Stimulated activated CD4-positive, alpha-beta T cell treated with anti-CD3 and anti-CD28 coated beads, Interleukin-4, amount 100 ng/mL, for 48 hours (primary cell): ENCODE results near the gene ASXL3.

Experiments used
- DNase-seq, 2 donors: peaks; one replicate each; pipeline ENCODE4 v3.0.0-alpha.2; 2020; ENCODE audit warnings: low read depth in 2 of 2

The ASXL3 gene

DNA sequence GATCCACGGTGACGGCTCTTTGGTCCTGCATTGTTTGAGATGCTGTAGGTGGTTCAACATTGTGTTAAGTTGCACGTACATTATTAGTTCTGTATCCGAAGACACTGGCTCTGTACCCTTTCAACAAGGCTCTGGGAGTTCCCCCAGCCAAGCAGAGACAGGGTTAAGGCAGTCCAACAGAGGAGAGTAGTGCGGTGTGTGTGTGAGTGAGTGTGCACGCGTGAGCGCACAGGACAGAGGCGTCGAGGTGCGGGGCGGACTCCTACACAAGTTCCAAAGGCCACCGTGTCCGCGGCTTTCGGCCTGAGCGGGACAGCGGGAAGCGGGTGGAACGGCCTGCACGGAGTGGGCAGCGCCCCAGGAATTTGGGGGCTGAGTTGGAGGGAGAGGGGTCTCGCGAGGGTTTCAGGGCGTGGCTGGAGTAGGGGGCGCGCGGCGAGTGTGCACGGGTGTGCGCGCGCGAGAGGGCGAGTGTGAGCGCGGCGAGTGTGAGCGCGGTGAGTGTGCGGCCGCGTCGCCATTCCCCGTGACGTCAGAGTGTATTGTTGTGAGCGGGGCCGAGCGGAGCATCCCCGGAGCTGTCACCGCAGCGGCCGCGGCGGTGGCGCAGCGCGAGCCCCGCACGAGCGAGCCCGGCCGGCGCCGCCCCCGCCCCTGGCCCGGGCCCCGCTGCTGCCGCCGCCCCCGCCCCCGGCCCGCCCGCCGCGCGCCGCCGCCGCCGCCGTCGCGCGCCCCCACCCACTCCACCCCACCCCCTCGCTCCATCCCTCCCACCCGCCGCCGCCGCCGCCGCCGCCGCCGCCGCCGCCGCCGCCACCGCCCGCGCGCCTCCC lies at the start of gene ASXL3:
Gene ASXL3, plus strand, starts transcription at position 535 of the 833 bp plus-strand sequence. CDS start 413 bp downstream, outside the sequence.
- DNase-seq, result no peak

- no peak for DNase-seq
Observed at GRCh38 chr18:33532978-33533377, 45.0 kb upstream of the ASXL3 start.

- no peak for DNase-seq
Observed at GRCh38 chr18:33536904-33537303, 41.1 kb upstream of the ASXL3 start.

- no peak for DNase-seq
Observed at GRCh38 chr18:33538418-33539042, 39.5 kb upstream of the ASXL3 start.

- no peak for DNase-seq
Observed at GRCh38 chr18:33540392-33540791, 37.6 kb upstream of the ASXL3 start.

DNA sequence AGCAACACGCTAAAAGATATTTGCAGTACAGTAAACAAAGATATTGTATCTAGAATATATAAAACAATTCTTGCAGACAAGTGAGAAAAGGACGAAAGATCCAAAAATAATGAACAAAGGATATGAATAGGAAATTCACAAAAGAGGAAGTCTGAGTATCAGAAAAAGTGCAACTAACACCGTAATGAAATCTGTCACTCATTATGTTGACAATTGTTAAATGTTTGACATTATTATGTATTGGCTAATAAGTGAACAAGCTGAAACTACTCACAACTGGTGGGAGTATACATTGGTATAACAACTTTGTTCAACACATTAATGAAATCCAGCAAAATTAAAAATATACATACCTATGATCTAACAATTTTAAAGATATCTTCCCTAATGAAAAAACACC lies 36.7 kb upstream of the ASXL3 start:
- DNase-seq, result no peak

GRCh38 chr18:33556846-33557245 lies 21.2 kb upstream of the ASXL3 start:
- no peak for DNase-seq

DNA sequence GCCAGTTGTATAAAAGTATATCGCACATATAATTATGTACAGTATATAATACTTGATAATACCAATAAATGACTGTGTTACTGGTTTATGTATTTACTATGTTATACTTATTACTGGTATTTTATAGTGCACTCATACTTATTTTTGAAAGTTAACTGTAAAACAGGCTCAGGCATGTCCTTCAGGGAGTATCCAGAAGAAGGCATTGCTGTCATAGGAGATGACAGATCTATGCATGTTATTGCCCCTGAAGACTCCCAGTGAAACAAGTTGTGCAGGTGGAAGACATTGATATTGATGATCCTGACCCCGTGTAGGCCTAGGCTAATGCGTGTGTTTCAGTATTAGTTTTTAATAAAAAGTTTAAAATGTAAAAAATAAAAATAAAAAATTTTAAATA lies 20.3 kb upstream of the ASXL3 start:
- DNase-seq, result no peak

DNA sequence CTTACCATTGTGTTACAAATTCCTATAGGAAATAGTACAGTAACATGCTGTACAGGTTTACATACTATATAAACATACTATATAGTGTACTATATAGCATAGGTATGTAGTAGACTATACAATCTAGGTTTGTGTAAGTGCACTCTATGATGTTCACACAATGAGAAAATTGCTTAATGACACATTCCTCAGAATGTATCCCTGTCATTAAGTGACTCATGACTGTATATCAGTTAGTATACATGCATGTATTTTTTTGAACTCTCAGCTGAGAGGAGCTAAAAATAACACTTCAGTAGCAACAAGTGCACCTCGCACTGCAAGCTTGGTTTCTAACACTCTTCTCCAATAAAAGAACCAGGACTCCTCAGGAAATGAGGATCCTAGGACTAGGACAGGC lies 19.5 kb upstream of the ASXL3 start:
- no peak for DNase-seq

DNA sequence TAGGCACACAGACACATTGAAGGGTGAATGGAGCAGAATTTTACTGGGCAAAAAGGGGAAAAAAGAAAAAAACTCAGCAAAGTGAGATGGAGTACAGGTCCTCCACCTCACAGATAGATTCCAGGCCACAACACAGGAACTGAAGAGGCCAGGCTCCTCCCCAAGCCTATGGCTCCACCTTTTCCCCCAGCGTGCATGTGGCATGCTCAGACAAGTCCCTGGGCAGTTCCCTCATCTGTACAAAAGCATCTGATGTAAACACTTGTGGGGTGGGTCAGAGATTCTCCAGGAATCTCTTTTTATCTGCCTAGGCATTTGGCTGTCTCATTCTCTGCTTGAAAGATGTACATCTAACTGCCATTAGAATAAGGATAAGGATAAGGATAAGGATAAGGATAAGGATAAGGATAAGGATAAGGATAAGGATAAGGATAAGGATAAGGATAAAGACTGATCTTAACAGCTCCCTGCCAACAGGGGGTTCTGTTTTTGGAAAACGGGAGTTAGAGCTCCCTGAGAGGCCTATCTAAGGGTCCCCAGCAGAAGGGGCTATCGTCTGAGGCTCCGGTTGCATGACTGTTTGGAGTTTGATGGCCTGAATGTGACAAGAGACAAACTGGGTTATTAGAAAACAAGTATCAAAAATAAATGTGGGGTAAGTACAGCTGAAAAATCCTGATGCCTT lies 17.2 kb upstream of the ASXL3 start:
- no peak for DNase-seq

- DNase-seq, result no peak
Observed at GRCh38 chr18:33562741-33563140, 15.3 kb upstream of the ASXL3 start.

DNA sequence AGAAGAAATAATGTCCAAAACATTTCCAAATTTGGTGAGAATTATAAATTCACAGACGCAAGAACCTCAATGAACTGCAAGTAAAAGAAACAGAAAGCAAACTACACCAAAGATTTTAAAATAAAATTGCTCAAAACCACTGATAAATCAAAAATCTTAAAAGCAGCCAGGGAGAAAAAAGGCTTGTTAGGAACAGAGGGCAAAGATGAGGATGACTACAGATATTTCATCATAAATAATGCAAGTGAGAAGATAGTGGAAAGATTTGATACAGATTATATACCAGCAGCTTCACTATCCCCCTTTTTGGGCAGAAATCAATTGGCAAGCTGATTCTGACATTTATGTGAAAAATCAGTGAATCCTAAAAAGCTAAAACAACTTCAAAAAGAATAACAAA lies 10.3 kb upstream of the ASXL3 start:
- no peak for DNase-seq

DNA sequence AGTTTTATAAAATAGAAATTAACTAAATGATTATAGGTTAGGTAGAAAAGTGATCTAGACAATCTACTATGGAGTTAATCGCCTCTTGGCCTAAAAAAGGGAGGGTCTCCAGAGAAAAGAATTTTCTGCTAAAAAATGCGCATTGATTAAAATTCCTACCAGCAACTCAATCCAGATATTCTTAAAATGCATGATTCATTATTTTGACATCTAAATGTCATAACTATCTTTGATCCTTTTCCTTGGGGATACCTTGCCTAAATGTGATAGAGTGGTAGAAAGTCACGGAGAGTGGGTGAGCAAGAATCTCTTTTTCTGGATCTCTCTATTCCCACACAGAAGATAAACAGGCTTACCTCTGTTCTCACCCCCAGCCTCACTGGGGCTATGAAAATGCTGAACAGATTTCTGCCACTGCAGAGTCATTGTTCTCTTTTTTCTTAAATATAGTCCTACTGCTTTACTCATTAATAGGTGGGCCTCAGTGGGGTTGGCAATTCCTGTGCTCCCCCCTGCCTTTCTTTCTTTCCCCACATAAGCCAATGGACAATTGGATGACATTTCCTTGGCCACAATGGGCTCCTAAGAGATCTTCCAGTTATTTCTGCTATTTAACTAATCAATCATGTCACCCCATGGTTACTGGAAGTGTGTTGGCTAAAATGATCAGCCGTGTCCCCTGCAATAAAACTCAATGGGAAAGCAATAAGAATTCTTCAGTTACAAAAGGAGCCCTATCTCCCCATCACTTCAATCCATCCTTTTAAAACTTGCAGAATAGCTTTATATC lies 5.8 kb upstream of the ASXL3 start:
- no peak for DNase-seq

DNA sequence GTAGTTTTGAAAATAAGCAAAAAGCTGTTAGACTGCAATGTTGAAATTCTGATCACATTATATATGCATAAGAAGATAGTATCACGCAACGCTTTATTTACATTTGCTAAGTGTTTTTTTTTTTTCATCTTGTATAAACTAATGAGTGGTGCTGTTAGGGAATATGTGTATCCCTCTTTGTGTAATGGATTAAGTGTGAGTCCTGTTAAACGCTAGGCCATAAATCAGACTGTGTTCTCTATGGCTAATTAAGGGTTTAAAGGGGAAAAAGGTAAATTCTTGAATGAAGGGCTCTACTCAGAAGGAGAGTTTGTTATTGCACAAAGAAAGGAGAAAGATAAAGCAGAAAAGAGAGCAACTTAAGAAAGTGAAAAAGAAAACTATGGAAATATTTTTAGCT lies 4.8 kb upstream of the ASXL3 start:
- no peak for DNase-seq

DNA sequence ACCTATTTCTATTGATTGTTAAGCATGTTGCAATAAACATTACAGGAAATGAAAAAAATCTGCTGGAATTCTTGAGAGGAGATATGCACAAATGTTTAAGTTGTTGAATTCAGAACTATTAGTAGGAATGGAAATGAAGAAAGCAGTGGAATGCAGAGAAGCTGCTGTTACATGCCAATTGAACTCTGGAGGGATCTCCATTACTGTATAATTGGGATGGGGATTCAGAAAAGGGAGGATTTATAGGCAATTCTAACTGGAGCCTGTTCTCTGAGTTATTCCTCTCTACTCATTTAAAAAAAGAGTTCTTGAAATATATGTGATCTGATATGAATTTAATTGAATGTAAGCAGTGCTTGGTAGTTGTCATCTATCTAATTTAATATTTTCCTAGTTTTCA lies 2.6 kb upstream of the ASXL3 start:
- DNase-seq, result no peak

DNA sequence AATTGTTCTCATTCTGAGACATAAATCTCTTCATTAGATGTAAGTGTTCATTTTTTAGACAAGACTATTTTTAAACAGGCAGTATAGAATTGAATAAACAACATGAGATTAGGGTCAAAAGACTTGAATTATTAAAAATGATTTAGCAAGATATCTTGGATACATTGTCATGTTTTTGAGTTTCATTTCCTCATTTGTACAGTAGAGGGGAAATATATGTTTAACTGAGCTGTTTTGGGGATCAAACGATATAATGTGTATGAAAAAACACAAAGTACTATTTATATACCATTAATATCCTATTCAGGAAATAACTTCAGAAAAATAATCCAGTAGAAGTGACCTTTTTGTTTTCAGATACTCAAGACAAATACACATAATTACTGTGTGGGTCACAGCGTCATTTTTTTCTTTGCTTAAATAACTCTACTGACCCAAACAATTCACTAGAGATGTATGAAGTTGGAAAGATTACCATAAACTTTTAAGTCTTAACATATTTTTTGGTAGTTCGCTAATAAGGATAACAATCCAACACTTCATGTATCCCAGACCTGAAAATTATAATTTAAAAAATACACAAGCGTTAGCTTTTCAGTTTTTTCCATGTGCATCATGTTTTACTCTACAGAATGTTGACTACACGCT lies 896 bp upstream of the ASXL3 start:
- DNase-seq, result no peak

DNA sequence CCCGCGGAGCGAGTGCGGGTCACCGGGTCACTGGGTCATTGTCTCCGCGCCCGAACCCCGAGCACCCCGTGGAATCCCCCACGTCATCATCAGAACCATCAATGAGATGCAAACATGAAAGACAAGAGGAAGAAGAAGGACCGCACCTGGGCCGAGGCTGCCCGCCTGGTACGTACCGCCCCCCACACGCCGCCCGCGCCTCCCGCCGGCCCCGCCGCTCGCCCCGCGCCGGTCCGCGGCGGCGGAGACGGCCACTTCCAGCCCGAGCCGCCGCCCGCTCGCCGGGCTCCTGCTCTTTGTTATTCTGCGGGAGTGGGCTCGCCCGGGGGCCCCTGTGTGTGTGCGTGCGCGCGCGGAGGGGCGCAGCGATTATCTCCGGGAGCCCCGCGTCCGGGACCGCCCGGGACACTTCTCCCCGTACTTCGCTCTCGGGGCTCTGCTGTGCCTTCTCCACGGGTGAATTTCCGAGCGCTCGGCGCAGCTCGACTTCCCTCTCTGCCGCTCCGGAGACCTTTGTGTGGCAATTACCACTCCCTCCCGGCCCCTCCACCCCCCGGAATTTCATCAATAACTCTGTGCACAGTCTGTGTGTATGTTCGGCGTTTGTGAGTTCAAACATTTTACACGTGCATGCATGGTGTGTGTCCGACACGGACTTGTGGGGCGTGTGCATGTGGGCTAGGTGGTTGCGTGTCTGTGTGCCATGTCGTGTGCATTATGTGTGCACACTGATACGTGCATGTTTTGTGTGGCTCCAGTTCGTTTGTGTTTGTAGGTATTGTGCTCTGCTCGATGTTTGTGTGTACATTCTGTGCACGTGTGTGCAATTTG lies 714 bp downstream of the ASXL3 start:
- DNase-seq, result no peak

- DNase-seq, result no peak
Observed at GRCh38 chr18:33579349-33580215, 1.6 kb downstream of the ASXL3 start.

GRCh38 chr18:33580546-33580945 lies 2.5 kb downstream of the ASXL3 start:
- no peak for DNase-seq

DNA sequence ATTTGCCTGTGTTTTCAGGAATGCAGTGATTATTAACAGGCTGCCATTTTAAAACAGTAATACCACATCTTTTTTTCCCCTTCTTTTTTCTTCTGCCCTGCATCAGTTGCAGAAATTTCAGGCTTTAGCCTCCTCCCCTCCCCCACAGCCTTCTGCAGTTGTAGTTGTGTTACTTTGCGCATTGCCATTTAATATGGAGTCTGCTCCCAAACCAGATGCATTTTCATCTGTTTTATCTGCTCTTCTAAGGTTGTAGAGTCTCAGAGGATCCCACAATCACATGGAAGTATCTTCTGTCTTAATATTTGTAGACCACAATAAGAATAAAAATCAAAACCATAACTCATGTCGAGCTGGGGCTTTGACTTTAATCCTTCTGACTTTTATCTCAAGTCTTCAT lies 3.8 kb downstream of the ASXL3 start:
- DNase-seq, result no peak
